SIG-M5 treated with dmso at 0.1 percent for 504 hours (cell line): ENCODE results near the gene TBC1D1.

Experiments
- DNase-seq: peaks from one replicate; lab custom pipeline; 2025; ENCODE audit not compliant: unreplicated experiment; lab: John Stamatoyannopoulos, UW

Gene TBC1D1

DNA sequence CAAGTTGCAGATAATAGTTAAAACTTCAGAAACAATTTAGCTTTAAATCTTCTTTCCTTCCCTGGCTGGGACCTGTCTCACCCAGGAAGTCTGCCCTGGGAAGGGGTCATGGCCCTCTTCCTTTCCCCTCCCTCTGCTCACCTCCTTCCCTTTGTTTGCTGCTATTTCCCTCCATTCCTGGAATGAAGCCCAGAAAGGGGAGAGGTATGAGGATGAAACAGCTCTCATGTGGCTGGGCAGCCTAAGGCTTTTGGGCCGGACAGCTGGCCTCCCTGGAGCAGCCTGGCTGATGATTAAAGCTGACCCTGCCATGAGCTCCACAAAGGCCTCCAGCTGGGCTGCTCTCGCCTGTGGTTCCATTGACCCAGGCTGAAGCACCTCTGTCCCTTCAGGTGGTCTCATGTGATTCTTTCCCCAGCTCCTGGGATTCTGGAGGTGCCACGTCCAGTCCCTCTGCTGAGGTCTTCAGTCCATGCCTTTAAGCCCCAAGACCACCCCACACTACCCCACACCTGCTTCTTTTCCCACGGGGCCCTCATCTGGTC is 271.4 kb downstream of the TBC1D1 start:
- DNase-seq = no peak

GRCh38 chr4:38163216-38164006 is 272.5 kb downstream of the TBC1D1 start:
- no peak for DNase-seq

- no peak for DNase-seq
Observed at GRCh38 chr4:38164346-38164745, 273.5 kb downstream of the TBC1D1 start.

- peak; percentile 89 for DNase-seq
Observed at GRCh38 chr4:38166082-38166481, 275.2 kb downstream of the TBC1D1 start.

DNA sequence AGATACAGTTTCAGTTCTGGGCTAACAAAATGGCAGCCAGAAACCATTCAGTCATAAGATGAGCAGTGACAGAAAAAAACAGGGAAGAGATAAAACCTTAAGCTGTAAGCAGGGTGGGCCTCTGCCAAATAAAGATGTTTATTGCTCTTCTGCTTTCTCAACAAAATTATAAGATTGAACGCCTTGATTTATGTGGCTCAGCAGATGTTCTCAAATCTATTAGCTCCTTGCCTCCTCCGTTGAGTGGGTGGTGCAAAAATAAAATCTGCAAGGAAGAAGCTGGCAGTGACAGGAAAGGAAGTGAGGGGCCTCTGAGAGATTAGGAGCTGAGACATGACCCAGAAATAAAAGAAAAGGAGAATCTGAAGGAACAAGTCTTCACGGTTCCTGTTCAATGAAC is 275.9 kb downstream of the TBC1D1 start:
- DNase-seq = no peak

DNA sequence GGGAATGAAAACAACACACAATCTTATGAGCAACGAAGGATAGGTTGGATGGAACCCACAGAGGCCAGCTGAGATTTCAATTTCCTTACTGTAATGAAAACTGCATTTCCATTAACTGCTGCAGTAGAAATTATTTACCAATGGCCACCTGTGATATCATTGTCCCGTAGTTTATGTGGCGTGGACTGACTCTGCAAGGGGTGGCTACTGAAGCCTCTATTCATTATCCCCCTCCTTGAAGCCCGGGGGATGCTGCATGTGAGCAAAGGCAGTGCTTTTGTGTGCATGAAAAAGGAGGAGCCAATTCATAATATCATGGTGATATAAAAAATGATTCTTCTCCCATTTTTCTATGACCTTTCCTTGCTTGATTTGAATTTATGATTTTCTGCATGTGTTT is 277.1 kb downstream of the TBC1D1 start:
- DNase-seq = no peak

- no peak for DNase-seq
Observed at GRCh38 chr4:38169524-38169923, 278.6 kb downstream of the TBC1D1 start.

- no peak for DNase-seq
Observed at GRCh38 chr4:38170338-38171169, 279.7 kb downstream of the TBC1D1 start.

DNA sequence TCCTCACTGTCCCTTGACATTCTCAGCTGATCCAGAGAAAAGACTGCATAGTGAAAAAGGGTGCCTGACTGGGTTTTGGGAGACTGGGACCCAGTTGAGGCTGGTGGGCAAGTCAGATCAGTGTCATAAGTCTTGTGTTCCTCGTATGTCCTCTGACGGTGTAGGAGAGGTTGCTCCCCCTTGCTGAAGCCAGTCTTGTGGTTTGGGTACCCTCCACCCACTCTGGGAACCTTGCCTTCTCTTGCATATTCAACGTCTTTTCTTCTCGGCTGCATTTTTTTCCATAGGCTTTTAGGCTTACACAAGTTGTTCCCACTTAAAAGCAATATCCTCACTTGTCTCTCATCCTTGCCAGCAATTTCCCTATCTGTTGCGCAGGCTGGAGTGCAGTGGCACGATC is 281.2 kb downstream of the TBC1D1 start:
- no peak for DNase-seq

GRCh38 chr4:38173935-38174518 is 283.1 kb downstream of the TBC1D1 start:
- DNase-seq = no peak

GRCh38 chr4:38174801-38175200 is 283.9 kb downstream of the TBC1D1 start:
- peak; percentile 82 for DNase-seq

- no peak for DNase-seq
Observed at GRCh38 chr4:38176165-38176564, 285.3 kb downstream of the TBC1D1 start.

- DNase-seq = no peak
Observed at GRCh38 chr4:38177035-38177546, 286.2 kb downstream of the TBC1D1 start.

GRCh38 chr4:38177641-38178391 is 286.9 kb downstream of the TBC1D1 start:
- DNase-seq = peak; percentile 61

DNA sequence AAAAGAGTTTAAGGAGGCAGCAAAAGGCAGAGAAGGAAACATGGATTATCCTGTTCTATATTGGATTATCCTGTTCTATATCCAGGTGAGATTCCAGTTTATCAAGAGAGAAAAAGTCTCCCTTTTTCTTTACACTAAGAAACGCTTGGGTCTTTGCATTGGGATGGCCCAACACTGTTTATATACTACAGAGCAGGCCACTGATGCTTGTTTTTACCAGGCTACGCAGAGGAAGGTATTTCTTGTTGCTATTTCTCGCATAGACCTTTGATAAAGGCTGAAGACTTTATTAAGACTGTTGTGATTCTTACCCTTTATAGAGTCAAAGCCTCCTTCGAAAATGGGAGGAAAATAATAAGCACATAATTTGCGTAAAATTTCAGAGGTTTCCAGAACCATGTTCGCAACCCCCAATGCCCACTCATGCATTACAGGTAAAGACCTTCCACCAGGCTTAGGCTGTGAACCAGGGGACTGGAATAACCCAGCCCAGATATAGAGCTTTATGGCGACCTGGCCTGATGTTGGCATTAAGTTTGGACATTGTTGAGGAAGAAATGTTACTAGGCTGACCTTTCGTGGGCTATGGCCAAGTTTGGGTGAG is 287.6 kb downstream of the TBC1D1 start:
- DNase-seq = no peak

GRCh38 chr4:38179690-38180377 is 288.9 kb downstream of the TBC1D1 start:
- peak; percentile 33 for DNase-seq

DNA sequence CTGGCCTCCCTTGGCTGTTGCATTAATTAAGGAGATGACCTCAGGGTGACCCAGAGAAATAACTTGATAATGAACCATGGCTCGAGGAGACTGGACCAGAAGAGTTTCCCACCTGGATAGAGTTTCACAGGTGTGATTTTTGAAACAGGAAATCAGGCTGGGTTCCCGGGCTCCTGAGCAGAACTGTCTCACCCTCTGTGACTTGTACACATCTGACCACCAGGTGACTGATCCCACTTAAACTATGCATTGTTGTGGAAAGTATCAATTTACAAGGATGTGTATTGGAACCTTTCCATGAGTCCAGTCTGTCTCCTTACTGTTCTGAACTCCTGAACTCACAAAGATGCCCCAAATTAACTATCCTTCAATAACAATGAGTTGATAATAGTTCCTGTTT is 289.6 kb downstream of the TBC1D1 start:
- DNase-seq = no peak

DNA sequence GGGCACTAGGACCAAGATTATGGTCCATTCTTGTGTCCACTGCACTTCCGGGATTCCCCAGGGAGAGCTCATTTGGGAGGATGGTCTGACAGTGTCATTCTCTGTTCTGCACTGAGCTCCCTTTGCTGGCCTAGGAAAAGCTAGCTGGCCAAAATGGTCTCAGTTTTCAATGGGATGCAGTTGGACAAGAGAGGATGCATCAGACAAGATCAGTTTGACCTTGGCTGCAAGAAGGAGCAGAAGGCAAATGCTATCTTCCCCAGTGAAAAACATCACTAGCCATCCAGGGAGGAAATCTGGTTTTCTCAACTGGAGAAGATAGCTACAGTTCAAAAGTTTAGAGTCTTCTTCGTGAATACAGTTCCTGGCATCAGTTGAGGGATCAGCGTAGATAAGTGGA is 290.4 kb downstream of the TBC1D1 start:
- DNase-seq = no peak

- no peak for DNase-seq
Observed at GRCh38 chr4:38182334-38182998, 291.6 kb downstream of the TBC1D1 start.
